Subcutaneous adipose tissue (tissue), 4 donors: ENCODE results near the gene VRK1. TPM values are rescaled to one million over a fixed set of nuclear protein-coding genes. Genes with fewer than 3 reads are reported as not detected.

ENCODE experiments used
- total RNA-seq, 4 donors: library from RNA; depleted of rRNA; stranded (reverse); fragments of >200 nt; gene quantifications; one replicate each; pipeline ENCODE4 v1.1.0, GENCODE V29; 2016
- TF ChIP-seq, protein P1 (sequence below): fragments of 450-650 bp; IDR thresholded peaks from one replicate; pipeline ENCODE4 v1.5.1; 2016; ENCODE audit warnings: low read depth, mild to moderate bottlenecking, control low read depth, antibody characterized with exemption, moderate library complexity

VRK1 gene
- total RNA-seq, 4 donors from 2014 or later: 13.6 to 16.5 (median 14.2) TPM

- TF ChIP-seq, protein P1, sequence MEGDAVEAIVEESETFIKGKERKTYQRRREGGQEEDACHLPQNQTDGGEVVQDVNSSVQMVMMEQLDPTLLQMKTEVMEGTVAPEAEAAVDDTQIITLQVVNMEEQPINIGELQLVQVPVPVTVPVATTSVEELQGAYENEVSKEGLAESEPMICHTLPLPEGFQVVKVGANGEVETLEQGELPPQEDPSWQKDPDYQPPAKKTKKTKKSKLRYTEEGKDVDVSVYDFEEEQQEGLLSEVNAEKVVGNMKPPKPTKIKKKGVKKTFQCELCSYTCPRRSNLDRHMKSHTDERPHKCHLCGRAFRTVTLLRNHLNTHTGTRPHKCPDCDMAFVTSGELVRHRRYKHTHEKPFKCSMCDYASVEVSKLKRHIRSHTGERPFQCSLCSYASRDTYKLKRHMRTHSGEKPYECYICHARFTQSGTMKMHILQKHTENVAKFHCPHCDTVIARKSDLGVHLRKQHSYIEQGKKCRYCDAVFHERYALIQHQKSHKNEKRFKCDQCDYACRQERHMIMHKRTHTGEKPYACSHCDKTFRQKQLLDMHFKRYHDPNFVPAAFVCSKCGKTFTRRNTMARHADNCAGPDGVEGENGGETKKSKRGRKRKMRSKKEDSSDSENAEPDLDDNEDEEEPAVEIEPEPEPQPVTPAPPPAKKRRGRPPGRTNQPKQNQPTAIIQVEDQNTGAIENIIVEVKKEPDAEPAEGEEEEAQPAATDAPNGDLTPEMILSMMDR: no peak
These were observed 97.8 kb downstream of the VRK1 start for GRCh38 chr14:96894966-96895365.

GRCh38 chr14:96895658-96896271 is 98.6 kb downstream of the VRK1 start:
- TF ChIP-seq, protein P1: no peak

DNA sequence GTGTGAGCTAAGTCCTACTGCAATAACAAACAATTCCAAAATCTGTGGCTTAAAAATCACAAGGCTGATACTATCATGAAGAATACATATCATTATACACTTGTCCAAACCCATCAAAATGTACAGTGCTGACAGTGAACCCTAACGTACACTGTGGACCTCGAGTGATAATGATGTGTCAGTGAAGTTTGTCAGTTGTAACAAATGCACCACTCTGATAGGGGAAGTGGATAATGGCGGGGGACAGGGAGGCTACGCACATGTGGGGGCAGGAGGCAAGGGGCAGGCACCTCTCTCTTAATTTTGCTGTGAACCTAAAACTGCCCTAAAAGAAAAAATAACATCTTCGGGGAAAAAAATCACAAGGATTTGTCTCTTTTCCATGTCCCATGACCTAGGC is 100.0 kb downstream of the VRK1 start:
- TF ChIP-seq, protein P1: no peak

DNA sequence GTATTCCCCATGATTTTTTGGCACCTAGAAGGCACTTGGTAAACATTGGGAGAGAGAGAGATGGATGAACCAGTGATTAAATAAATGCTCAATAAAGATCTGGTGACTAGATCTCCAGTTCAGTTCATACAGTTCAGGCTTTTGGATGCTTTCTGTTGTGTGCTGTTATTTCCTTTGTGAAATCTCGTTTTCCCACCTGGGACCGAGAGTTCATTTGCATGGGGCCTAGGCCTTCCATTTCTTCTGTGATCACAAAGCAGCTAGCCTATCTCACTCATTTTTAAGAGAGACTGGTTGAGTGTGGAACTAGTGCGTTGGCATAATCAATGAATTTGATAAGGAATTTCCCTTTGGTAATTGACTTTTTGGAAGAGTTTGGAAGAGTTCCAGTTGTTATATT is 104.0 kb downstream of the VRK1 start:
- TF ChIP-seq, protein P1: no peak

- TF ChIP-seq, protein P1: no peak
These were observed 104.8 kb downstream of the VRK1 start for GRCh38 chr14:96902004-96902403.

GRCh38 chr14:96903444-96904023 is 106.4 kb downstream of the VRK1 start:
- TF ChIP-seq, protein P1: no peak

- TF ChIP-seq, protein P1: no peak
These were observed 107.0 kb downstream of the VRK1 start for GRCh38 chr14:96904201-96904600.
